OCI-LY7 (cell line): ENCODE results near the gene ARRB1. TPM values are rescaled to one million over a fixed set of nuclear protein-coding genes. Genes with fewer than 3 reads are reported as not detected.

Experiments used
- BruUV-seq: library from RNA; stranded (reverse); fragments of 400-500 nt; replicated peaks from 2 replicates; lab custom pipeline; 2021; lab: Mats Ljungman, UMichigan
- CTCF ChIA-PET: fragments of 300-600 bp; sonication (Branson Sonifier 250); formaldehyde crosslinking; loops from one replicate; lab custom pipeline; 2022; ENCODE audit warnings: antibody characterized with exemption; ENCODE audit not compliant: unreplicated experiment; lab: Charles Lee
- POLR2A ChIA-PET: fragments of 300-600 bp; sonication (Branson Sonifier 250); formaldehyde crosslinking; loops from one replicate; lab custom pipeline; 2022; ENCODE audit warnings: antibody characterized with exemption; lab: Charles Lee
- DNase-seq: peaks from one replicate; pipeline ENCODE4 v3.0.0-alpha.2; 2015; ENCODE audit warnings: low spot score
- H2AFZ ChIP-seq: fragments of 200-600 bp; sonication (generic), shearing (Covaris generic); 2 replicates; pipeline ENCODE4 v1.6.1; 2014; ENCODE audit warnings: mild to moderate bottlenecking, antibody characterized with exemption, low read length, moderate library complexity
- H3K27ac ChIP-seq: fragments of 200-600 bp; sonication (generic); 2 replicates; pipeline ENCODE4 v1.5.1; 2014; ENCODE audit warnings: mixed run types, low read depth, mild to moderate bottlenecking, moderate library complexity, low read length, inconsistent platforms; ENCODE audit not compliant: poor library complexity, severe bottlenecking
- H3K36me3 ChIP-seq: fragments of 200-600 bp; sonication (generic); 2 replicates; pipeline ENCODE4 v1.6.1; 2014; ENCODE audit warnings: mild to moderate bottlenecking, antibody characterized with exemption, low read length, moderate library complexity, mixed read lengths; ENCODE audit not compliant: insufficient read depth
- H3K4me1 ChIP-seq: fragments of 200-600 bp; sonication (generic); 2 replicates; pipeline ENCODE4 v1.5.1; 2014; ENCODE audit warnings: mild to moderate bottlenecking, low read length; ENCODE audit not compliant: insufficient read depth, poor library complexity, severe bottlenecking
- H3K4me2 ChIP-seq: fragments of 200-600 bp; sonication (generic); 2 replicates; pipeline ENCODE4 v1.6.1; 2014; ENCODE audit warnings: mild to moderate bottlenecking, low read length
- H3K4me3 ChIP-seq: fragments of 200-600 bp; sonication (generic); 2 replicates; pipeline ENCODE4 v1.5.1; 2014; ENCODE audit warnings: mild to moderate bottlenecking, low read depth, low read length; ENCODE audit not compliant: poor library complexity, severe bottlenecking
- H3K79me2 ChIP-seq: fragments of 200-600 bp; sonication (generic); 2 replicates; pipeline ENCODE4 v1.6.1; 2016; ENCODE audit warnings: low read depth, mild to moderate bottlenecking, low read length, moderate library complexity, mixed read lengths; ENCODE audit not compliant: insufficient read depth
- H3K9me2 ChIP-seq: fragments of 200-600 bp; sonication (generic); 2 replicates; pipeline ENCODE4 v1.6.1; 2016; ENCODE audit warnings: mild to moderate bottlenecking, low read length, mixed read lengths; ENCODE audit not compliant: insufficient read depth
- H3K9me3 ChIP-seq: fragments of 200-600 bp; sonication (generic); 2 replicates; pipeline ENCODE4 v1.6.1; 2014; ENCODE audit warnings: mild to moderate bottlenecking, mixed run types, low read length, mixed read lengths
- H4K20me1 ChIP-seq: fragments of 200-600 bp; sonication (generic); 2 replicates; pipeline ENCODE4 v1.6.1; 2014; ENCODE audit warnings: mild to moderate bottlenecking, antibody characterized with exemption, low read length, moderate library complexity, mixed read lengths; ENCODE audit not compliant: insufficient read depth
- EZH2phosphoT487 ChIP-seq: fragments of 200-600 bp; sonication (generic); IDR thresholded peaks from 2 replicates; pipeline ENCODE4 v1.6.1; 2018; ENCODE audit warnings: low read depth, borderline replicate concordance, mild to moderate bottlenecking, mixed run types, antibody characterized with exemption, low read length, moderate library complexity, mixed read lengths
- intact Hi-C: fragments of 100-400 bp; cut with micrococcal nuclease; formaldehyde crosslinking; loops from one replicate; pipeline ENCODE4 v1.10.0; 2022; ENCODE audit not compliant: unreplicated experiment
- total RNA-seq, 2 experiments: library from RNA; depleted of rRNA in 1 of 2; stranded (reverse); fragments of >200 nt in 1 of 2; shearing (Covaris generic) in 1 of 2; gene quantifications; 2 replicates each; pipeline ENCODE4 v1.2.3, GENCODE V29; 2014 to 2022
- TF ChIP-seq, protein P1 (sequence below): fragments of 200-600 bp; sonication (generic); conservative IDR thresholded peaks from 2 replicates; pipeline ENCODE4 v1.5.1; 2014; ENCODE audit warnings: mild to moderate bottlenecking, antibody characterized with exemption, low read length, moderate library complexity, mixed read lengths

ARRB1 gene
- total RNA-seq, 2 experiments from 2014 or later: not detected

- BruUV-seq: no TSS peak
- DNase-seq: no peak
- ChIA-PET CTCF (no interaction called here), POLR2A (no interaction called here)
- no peaks in the 10 kb centered on the region for H3K9me3 ChIP-seq
- intact Hi-C loops: no loop called here
- no peaks in the 10 kb centered on the region for H3K9me2 ChIP-seq
- H3K79me2 ChIP-seq: no peaks in the 10 kb centered on the region
- H3K36me3 ChIP-seq: no peaks in the 10 kb centered on the region
- no peaks in the 10 kb centered on the region for H3K4me1 ChIP-seq
- TF ChIP-seq, protein P1, sequence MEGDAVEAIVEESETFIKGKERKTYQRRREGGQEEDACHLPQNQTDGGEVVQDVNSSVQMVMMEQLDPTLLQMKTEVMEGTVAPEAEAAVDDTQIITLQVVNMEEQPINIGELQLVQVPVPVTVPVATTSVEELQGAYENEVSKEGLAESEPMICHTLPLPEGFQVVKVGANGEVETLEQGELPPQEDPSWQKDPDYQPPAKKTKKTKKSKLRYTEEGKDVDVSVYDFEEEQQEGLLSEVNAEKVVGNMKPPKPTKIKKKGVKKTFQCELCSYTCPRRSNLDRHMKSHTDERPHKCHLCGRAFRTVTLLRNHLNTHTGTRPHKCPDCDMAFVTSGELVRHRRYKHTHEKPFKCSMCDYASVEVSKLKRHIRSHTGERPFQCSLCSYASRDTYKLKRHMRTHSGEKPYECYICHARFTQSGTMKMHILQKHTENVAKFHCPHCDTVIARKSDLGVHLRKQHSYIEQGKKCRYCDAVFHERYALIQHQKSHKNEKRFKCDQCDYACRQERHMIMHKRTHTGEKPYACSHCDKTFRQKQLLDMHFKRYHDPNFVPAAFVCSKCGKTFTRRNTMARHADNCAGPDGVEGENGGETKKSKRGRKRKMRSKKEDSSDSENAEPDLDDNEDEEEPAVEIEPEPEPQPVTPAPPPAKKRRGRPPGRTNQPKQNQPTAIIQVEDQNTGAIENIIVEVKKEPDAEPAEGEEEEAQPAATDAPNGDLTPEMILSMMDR: no peak
- TF ChIP-seq EZH2phosphoT487: no peak
- no peak overlapping the region for H3K27ac ChIP-seq
- no peak overlapping the region for H2AFZ ChIP-seq
- H3K4me3 ChIP-seq: no peak overlapping the region
- H3K4me2 ChIP-seq: no peak overlapping the region
- no peaks in the 10 kb centered on the region for H4K20me1 ChIP-seq
Measured at GRCh38 chr11:75292943-75293342, 58.5 kb downstream of the ARRB1 start.

- Histone ChIP-seq H3K27ac (no peak overlapping the region), H3K4me2 (no peak overlapping the region), H3K4me3 (no peak overlapping the region), H3K36me3 (no peaks in the 10 kb centered on the region), H3K4me1 (no peaks in the 10 kb centered on the region), H4K20me1 (no peaks in the 10 kb centered on the region), H2AFZ (no peak overlapping the region), H3K9me2 (no peaks in the 10 kb centered on the region), H3K79me2 (no peaks in the 10 kb centered on the region), H3K9me3 (no peaks in the 10 kb centered on the region)
- no peak for DNase-seq
- ChIA-PET CTCF (no interaction called here), POLR2A (interaction anchor here (0.6 kb wide), 1 partner anchor 418 kb away, joined by 3 read pairs; no protein-coding TSS in a partner anchor)
- TF ChIP-seq, protein P1: no peak
- TF ChIP-seq EZH2phosphoT487: no peak
- no TSS peak for BruUV-seq
- intact Hi-C loops: no loop called here
Measured at GRCh38 chr11:75291741-75292140, 59.7 kb downstream of the ARRB1 start.

GRCh38 chr11:75289919-75290318 lies 61.5 kb downstream of the ARRB1 start:
- Histone ChIP-seq H3K27ac (no peak overlapping the region), H4K20me1 (no peaks in the 10 kb centered on the region), H2AFZ (no peak overlapping the region), H3K9me3 (no peaks in the 10 kb centered on the region), H3K4me3 (no peak overlapping the region), H3K4me1 (no peaks in the 10 kb centered on the region), H3K36me3 (no peaks in the 10 kb centered on the region), H3K4me2 (no peak overlapping the region), H3K79me2 (no peaks in the 10 kb centered on the region), H3K9me2 (no peaks in the 10 kb centered on the region)
- CTCF ChIA-PET: no interaction called here
- TF ChIP-seq, protein P1: no peak
- no peak for TF ChIP-seq EZH2phosphoT487
- DNase-seq: no peak
- intact Hi-C loops: no loop called here
- BruUV-seq: no TSS peak
- POLR2A ChIA-PET: no interaction called here
